Measurements from ENCODE around the gene ELL.

The ELL gene

DNA sequence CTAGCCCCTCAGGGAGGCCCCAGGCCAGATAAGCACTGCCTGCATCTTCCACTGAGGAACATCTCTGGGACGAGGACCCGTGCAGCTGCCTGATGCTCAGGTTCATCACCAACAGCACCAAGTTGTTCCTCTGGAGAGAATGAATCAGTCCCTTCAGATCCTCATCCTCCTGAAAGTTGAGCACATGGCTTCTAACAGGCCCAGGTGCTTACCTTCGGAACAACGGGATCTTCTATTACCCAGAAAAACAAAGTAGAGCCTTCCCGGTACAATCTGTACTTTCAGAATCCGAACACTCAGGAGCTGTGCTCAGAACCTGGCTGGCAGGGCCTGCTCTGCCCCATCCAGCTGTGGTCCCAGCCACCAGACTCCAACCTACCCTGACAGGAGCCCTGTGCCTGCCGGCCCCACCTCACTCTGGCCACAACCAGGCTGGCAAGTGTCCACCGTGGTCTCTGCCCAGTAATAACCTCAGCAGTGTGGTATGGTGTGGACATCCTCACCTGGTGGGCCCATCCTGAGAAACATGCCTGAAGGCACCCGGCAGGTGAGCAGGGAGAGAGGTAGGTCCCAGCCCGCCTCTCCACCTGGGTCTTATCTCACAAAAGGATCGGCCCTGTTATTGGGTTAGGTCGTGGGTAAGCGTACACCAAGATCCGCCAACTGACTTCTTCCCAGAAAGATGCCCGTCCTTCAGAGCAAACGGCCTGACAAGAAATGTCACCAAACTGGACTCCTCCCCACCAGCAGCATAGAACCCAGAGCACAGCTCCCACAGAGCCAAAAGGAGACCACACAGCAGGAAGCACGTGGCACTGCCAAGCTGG is 34.1 kb downstream of the ELL start:
- DNase-seq: no peak

DNA sequence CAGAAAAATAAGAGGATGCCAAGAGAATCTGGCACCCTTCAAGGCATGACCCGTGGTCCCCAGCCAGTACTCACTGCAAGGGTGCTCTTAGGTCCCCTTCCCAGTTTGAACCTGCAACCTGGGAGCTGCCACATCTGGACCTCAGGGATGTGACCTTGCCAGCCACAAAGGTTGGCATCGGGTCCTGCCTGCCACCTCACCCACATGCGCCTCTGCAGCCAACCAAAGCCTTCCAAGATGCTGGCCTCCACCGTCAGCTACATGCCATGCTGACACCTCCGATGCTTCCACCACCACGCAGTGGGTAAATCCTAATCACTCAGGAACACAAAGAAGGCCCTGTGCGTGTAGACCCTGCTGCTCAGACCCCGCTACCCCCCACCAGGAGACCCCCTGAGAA is 35.1 kb downstream of the ELL start:
- DNase-seq: no peak

DNA sequence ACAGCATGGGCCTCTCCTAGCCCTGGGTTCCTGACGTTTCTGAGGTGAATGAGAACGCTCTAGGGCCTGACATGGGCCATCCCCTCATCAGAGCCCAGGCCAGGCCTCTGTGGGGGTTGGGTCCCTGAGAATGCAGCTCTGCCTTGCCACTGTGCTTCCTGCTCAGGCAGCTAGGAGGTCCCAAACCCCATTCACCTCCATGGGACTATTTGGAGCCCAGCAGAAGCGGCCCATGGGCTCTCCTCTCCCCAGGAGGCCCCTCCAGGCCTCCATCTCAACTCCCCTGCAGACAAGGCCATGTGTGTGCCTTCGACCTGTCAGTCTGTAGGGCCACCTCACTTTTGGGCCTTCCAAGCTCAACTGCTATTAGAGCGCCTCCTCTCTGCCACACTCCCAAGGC is 36.9 kb downstream of the ELL start:
- no peak for DNase-seq

DNA sequence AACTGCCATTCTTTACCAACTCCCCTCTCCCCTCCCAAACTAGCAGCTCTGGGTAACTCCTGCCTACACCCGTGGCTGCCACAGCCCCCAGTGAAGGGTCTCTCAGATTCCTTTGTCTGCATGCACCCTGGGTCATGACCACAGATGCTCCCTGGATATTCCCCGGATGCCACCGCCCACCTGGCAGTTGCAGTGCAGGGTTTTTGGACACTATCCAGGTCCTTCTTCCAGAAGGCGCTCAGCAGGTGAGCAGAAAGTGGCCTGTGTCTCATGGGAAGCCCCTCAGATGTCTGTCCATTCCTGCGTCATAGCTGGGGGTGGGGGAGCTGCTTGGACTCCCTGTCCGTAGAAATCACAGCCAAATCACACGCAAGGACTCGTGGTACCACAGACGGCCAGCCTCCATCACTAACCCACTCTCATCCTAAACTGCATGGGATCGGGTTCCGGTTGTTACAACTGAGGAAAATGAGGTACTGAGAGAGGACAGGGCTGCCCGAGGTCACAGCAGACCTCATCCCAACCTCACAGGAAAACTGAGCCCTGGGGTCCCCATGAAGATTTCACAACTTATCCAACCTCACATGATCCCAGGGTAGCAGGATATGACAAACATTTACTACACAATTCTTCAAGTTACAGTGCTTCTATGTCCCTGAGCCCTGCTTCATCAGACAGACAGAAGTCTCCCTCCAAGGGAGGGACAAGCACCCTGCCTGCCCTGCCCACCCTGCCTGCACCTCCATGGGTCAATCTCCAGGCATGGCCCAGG is 38.6 kb downstream of the ELL start:
- no peak for DNase-seq

DNA sequence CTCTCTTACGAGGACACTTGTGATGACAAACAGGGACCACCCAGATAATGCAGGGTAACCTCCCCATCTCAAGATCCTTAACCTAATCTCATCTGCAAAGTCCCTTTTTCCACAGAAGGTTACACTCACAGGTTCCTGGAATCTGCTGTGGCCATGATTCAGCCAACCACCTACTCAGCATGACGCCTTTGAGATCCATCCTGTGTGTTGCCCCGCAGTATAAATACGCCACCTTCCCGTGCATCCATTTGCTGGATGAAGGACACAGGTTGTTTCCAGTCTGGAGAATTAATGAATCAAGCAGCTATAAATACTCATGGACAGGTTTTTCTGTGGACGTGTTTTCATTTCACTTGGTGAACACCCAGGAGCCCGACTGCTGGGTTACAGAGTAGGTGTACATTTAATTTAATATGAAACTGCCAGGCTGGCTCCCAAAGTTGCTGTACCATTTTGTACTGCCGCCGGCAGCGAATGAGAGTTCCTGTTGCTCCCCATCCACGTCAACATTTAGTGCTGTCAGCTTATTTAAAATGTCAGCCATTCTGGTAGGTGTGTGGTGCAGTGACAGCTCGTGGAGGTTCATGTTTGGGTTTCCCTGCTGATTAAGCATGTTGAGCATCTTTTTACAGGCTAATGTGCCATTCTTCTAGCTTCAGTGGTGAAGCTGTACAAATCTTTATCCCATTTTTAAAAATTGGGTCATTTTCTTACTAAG is 40.2 kb downstream of the ELL start:
- no peak for DNase-seq

DNA sequence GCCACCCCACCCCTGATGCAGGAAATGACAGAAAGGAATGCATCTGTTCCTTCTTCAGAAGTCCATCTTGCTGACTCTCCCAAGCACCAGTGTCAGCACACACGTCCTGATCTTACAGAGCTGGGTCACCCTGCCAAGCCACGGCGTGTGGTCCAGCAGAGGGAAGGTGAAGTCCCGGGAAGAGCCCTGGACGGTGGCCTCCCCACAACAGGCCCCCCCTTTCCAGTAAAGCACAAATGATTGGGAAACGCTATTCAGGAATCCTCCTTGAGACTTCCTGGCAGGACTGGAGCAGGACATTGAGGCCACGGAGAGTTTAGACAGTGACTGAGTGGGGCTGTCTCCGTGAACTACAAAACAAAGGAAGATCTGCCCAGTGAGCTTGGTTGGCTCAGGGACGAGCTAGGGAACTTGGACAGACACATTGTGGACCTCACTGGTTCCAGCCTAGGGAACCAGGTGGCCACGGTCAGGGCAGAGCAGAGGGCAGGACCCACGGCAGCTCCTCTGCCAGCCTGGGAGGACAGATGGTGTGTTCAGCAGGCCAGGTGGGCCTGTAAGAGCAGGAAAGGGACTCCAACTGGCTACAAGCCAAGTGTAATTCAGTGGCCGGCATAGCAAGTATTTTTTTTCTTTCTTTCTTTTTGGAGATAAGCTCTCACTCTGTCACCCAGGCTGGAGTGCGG is 41.7 kb downstream of the ELL start:
- DNase-seq: peak; percentile 88

DNA sequence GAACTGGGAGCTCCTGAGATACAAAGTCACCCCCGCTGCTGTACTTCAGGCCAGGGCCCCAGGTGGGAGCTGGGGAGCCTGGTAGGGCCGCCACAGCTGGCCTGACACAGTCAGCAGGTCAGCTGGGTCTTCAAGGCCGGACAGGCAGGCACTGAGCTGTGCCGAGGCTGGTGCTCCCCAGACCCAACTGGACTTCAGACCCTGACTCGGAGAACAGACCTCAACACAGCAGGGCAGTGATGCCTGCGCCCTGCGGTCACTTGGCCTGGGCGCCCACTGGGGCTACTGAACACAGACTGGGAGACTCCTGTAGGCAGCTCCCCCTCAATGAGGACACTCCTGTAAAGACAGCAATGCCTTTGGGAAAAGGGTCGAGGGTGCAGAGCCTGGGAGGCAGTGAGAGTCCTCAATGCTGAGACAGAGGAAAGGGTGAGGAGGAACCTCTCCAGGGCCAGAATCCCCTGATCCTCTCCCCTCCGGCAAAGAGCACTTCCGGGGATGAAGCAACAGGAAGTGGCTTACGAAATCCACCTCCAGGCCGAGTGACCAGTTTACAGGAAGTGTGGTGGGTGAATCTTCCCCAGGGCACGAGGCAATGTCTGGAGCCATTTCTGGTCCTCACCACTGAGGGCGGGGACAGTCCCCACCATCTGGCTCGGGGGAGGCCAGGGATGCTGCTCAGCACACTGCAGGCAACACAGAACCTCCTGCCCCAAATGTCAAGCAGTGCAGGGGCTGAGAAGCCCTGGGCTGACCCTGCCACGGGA is 43.1 kb downstream of the ELL start:
- no peak for DNase-seq

DNA sequence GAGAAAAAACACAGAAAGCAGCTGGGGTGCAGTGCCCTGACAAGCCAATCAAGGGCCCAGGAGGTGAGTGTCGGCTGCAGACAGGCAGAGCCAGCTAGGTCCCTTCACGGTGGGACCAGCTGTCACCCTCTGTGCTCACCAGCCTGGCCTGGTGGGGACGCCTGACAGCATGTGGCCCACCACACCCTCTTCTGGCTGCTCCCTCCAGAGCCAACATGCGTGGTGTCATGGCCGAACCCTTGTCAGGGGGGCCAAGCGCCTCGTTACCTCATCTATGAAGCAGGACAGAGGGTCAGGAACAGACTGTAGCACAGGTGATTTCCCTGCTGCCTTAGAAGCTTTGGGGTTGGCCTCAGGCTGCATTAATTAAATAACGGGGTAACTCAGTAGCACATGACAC is 43.9 kb downstream of the ELL start:
- DNase-seq: no peak

DNA sequence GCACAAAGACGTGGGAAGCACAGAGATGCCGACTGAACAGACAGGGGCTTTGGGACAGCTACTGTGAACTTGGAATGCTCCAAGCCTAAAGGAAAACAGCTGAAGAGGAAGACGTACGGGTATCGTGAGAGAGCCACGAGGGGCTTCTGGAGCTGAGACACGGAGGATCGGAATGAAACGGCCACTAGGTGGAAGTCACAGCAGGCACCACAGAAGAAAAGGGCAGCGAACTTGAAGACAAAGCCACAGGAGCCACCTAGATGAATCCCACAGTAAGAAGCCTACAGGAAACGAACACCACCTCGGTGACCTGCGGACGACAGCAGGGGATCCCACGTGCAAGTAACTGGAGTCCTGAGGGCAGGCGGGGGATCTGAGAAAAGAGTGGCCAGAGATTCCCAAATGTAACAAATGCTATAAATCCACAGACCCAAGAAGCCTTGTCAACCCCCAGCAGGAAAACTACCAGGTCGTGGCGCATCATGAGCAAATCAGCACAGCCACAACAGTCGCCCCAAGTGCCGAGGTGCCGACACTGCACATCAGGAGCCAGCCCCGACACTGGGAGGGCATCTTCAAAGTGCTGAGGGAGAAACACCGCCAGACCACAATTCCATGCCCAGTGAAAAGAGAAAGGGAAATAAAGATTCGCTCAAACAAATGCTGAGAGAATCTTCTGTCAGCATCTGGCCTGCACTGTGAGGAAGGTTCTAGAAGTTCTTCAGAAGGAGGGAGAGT is 44.7 kb downstream of the ELL start:
- DNase-seq: no peak

DNA sequence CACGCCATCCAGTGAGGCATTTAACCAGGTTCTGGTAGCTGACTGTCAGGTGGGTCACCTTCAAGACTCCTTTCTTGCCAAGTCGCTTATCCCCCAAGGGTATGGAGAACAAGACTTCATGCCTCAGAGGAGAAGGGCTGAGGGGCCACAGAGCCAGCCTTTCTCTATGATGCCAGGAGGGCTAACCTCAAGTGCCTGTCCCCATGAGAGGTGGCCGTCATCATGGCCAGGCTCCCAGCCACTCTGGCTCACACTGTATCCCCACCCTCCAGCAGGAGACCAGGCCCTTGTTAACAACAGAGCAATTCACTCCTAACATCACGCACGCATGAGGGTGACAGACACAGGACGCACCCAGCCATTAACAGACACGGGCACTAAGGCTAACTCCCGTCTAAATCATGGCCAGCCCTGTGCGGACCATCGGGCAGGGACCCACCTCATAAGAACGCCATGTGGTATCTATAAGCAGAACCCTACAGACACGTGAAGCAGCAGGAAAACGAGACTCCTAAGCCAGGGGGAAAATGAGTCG is 45.3 kb downstream of the ELL start:
- no peak for DNase-seq

DNA sequence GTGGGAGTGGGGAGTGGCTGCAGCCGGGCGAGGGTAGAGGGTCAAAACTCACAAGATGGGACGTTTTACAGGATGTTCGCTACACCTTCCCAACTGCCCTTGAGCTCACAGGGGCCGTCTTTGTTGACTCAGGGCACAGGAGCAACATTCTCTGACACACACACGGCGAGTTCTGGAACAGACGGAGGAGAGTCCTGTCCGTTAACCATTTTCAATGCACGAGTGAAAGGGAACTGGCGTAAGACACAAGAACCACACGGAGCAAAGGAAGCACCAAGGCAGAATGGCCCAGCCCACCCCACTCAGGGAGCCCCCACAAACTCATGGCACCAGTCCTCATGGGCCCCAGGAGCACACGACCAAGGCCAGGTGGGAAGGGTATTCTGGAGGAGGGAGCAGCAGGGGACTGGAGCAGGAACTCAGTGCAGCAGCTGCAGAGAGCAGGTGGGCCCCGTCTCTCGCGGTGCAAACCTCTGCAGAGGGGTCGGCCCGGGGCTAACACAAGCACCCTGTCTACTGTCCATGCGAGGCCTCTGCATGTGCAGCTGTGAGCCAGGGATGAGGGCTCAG is 46.0 kb downstream of the ELL start:
- no peak for DNase-seq

DNA sequence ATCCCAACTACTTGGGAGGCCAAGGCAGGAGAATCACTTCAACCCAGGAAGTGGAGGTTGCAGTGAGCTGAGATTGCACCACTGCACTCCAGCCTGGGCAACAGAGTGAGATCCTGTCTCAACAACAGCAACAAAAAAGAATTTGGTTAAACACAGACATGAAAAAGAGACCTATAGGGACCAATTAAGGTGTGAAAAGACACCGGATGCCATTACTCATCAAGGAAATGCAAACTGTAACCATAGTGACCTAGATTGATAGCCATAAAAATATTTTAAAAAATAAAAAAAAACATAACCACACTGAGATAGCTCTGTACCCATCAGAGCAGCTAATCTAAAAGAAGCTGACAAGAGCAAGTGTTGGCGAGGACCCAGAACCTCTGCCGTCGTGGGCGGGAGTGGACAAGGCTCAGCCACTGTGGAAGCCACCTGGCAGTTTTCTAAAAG is 46.8 kb downstream of the ELL start:
- no peak for DNase-seq

DNA sequence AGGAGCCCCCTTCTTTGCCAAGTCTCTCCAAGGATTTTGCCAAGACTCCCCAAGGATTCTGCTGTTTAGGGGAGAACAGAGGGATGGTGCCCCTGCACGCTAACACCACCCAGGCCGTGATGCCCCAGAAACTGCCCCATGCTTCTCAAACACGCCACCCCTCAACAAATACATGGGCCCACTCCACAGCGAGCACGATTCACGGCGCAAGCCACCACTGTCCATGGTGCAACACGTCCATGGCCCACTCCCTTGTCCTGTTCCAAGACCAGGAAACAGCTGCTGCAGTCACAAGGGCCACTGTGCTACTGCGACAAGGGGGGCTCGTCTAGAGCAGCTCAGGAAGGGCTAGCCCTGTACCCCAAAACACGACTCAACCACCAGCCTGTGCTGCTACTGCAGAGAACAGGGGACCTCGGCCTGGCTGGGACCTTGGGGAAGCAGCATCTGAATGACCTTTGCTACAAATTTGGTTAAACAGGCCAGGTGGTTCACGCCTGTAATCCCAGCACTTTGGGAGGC is 47.4 kb downstream of the ELL start:
- no peak for DNase-seq

DNA sequence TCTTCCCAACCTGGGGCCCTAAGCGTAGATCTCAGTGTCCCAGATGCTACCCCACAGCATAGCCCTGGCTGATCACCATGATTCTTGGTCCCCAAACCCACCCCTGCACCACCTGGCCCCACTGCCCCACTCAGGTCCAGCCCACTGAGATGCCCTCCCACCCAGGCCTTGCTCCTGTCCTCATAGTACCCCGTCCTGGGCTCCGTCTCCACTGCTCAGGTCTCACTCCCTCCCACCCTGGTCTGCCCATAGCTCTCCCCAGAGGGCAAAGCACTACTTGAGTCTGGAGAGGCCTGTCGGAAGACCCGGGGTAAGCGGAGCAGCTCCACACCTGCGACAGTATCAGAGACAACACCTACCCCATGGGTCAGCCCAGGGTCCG is 48.2 kb downstream of the ELL start:
- DNase-seq: no peak

DNA sequence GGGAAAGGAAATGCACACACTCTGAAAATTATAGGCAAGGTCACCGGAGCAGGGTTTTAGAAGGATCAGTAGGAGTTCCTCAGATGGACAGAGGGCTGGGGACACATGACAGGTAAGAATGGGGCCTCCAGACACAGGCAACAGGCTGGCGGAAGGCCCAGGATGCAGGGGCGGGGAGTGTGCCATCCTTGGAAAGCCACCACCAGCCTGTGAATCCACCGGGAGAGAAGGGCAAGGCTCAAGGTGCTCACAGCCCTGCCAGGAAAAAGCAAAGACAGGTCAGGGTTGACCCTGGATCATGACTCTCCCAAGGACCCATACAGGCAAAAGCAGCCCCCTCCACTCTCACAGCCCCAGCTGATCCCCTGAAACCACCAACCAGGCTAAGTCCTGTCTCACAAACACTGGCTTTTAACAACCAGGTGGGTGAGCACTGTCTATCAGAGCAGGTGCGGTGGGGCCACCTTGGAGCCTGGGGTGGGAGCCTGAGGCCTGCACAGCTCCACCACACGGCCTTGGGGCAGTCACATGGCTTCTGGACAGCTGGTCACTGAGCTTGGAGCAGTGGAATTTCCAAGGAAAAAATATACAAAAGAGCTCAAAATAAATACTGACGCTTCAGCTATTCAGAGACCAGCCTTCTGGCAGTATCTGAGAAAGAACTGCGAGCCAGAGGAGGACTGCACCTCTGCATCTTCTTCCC is 48.7 kb downstream of the ELL start:
- DNase-seq: no peak

DNA sequence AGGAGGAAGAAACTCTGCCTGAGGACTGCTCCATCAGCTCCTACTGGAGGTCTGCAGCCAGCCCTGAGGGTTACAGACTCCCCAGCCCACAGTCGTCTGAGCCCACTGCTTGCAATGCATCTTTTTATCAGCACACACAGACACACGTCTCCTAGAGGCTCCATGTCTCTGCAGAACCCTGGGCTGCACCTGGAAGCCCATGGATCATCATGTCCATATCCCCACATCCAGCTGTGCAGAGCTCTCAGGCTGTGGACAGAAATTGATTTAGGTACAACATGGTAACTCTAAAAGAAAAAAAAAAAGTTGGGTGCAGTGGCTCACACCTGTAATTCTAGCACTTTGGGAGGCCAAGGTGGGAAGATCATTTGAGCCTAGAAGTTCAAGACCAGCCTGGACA is 51.1 kb downstream of the ELL start:
- no peak for DNase-seq

DNA sequence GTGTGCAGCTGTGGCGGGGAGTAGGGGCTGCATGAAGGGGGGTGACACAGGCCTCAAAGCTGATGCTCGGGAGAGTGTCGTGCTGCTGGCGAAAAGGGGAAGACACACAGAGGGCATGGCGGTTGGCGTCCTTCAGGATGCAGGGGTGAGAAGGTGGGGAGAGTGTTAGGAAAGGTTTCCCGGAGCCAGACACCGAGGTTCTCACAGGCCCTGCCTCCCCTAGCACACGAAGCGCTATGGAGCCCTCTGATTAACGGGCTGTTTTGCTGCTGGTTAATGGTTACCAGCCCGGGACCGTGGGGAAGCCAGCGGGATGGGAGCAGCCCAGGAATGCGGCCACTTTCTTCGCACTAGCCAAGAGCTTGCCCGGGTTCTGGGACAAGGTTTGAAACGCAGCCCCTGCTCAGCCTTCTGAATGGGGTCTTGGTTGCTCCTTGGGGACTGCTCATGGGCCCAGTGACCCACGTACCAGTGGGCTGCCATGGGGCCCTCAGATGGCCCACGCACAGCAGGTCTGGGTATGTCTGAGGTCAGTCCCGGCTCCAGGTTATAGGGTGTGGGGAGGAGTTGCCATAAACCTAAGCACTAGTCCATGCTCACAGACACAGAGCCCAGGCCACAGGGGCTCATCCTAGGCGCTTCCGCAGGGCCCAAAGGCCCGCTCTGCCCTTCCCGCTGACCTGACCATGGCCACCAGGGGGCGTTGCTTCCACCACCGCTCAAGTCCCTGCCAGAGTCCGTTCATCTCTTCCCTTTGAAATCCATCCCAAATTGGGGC is 52.6 kb downstream of the ELL start:
- DNase-seq: no peak

DNA sequence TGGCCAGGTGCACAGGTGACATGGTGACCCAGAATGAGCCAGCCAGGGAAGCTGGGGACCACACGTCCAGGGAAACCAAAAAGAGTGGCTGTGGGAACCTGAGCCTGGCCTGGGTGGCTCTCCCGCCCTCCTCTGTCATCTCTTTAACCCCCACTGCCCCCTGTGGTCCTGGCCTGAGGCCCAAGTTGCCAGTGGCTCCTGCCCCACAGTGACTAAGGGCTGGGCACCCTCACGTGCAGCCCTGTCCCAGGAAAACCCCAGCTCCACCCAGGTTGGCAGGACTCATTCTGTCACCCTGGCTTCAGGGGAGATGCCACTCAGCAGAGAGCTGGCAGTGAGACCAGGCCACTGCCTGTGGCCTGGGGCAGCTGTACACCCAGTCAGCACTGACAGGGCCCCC is 53.4 kb downstream of the ELL start:
- no peak for DNase-seq

DNA sequence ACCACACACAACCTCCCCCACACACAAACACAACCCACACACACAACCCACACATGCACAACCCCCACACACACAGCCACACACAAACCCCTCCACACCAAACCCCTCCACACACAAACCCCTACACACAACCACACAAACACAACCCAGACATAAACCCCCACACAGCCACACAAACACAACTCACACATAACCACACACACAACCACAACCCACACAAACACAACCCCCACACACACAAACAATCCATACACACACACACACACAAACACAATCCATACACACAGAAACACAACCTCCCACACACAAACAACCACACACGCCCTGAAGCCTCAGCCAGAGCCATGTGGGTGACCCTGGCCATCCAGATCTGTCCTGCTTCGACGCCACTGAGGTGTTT is 53.9 kb downstream of the ELL start:
- no peak for DNase-seq

Data from DMS 273 treated with DMSO at 0.1 percent for 48 hours (cell line).